HG03108 (cell line): ENCODE data around the gene SND1.
"Not testable (repeated sequence)": the region's sequence is repeated elsewhere in the genome, so short reads cannot be mapped to it uniquely, and the experiment has no call there.

Source experiments
- ATAC-seq: cut with Tn5 transposase; IDR thresholded peaks from one replicate; pipeline ENCODE4 v1.9.1; 2021; ENCODE audit warnings: moderate library complexity; ENCODE audit not compliant: unreplicated experiment

SND1 gene

DNA sequence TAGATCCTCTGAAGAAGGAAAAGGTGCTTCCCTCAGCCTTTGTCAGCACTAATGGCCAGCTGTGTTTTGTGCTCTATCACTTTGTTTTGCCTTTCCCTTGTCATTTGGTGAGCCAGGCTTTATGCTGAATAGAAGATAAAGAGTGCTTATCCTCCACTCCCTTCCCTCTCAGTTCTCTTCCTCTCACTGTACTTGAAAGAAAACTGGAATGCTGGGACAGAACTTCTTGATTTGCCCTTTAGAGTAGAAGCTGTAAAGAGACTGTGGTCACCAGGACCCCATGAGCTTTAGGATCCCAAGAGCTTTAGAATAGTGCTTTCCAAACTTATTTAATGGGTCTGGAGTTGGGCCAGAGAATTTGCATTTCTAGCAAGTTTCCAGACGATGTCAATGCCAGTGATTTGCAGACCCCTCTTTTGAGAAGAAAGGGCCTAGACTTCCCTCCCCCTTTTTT is 297.8 kb downstream of the SND1 start:
- no peak for ATAC-seq

DNA sequence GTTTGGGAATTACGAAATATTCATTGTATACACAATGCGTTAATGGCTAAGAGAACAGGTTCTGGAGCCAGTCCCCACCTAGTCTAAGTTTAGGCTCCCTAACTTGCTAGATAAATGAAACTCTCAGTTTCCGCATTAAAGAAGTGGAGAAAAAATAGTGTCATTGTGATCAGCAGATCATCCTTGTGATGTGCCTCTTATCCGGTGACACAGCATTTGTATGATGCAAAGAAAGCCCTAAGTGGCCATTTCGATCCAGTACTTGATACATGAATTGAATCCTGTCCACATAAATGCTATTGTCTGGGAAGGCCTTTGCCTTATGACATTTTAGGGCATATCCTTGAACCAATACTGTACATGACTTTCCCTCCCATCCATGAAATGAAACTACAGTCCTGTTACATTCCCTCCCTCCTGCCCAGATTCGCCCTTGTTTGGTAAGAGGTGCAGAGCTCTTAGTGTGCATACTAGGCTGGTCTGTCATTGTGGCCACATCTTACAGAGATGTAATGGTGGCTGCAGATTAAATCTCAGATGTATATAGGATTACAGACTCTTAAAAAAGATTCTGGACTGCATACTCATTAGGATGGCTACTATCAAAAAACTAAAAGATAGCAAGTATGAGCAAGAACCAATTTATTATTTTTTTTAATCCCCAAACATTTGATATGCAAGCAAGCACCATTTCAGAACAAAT is 298.4 kb downstream of the SND1 start:
- no peak for ATAC-seq

DNA sequence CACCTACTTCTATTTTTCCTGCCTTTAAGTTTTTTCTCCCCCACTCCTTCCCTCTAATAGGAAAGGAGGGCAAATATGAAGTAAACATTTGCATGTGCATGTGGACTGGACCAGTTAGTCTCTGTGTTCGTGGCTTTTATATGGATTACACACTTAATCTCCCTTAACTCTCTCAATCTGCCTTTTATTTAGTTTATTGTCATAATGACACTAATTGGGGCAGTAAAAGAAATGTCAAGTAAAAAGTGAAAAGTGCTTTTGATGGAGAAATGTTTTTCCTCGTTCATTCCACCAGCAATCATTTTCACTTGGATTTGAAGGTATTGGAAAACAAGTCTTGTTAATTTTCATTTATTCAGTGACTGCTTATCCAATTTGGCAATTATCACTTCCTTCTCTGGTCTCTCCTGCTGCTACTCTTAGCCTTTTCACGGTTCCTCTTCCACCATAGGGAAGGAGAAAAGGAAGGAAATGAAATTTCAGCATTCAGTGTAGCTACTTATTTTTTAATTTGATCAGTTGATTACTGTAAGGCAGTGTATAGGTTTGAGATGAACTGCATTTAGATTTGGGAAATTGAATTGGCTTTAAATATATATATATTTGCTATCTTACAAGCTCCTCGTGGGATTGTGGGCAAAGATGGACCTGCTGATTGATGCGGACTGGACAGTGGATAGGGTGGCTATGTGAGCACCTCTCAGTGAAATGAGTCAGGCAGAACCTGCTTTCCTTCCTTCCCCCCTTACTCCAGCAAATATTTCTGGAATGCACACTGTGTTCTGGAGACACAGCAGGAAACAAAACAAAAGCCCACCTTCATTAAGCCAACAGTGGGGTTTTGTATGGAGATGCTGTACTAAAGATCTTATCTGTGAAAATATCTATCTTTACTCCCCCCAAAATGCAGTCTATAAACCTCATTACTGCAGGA is 301.7 kb downstream of the SND1 start:
- ATAC-seq, result no peak

DNA sequence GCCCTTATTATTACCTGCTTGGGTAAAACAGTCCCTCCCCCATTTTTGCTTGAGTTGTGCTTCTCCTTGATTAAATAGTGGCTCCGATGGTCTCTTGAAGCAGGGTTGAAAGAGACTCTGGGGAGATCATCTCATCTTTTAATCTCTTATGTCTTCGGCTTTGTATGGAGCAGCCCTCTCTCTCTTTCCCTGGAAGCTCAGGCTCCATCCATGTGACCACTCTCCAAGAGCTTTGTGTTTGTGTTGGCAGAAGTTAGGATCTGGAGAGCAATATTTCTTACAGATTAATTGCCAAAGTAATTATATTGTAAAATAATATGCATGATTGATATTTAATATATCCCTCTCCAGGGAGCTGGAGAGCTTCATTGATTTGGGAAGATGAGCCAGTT is 302.4 kb downstream of the SND1 start:
- no peak for ATAC-seq

DNA sequence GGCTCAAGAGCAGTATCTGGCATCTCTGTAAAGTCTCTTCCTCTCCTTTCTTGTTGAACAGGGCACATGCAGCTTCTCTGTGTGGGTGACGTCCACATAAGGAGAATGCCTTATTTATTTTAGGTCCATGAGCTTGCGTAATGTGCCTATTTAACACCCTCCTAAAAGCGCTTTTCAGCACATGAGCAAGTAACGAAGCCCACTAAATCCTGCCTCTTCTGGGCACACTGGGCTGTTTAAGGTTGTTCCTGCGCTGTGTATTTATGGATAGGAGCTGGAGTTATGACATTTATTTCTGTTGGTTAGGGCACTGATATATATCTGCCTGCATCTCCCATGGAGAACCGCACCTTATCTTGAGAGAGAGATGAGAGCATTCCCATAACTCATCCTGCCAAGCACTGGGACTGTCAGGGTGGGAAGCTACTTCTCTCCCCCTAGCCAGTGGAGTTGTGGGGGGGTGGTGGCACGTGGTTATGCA is 303.1 kb downstream of the SND1 start:
- ATAC-seq, result no peak

DNA sequence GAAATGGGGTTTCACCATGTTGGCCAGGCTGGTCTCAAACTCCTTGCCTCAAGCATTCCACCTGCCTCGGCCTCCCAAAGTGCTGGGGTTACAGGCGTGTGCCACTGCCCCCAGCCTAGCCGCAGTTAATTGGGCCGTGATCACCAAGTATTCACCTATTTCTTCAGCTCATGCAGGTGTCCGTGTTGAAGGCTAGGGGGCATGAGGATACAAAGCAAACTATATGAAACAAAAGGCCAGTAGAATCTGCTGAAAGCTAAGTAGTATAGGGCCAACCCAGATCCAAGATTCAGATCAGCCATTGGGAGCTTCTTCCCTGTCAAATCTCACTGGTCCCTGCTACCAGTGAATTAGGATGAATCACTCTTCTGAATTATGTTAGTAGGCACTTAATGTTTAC is 305.9 kb downstream of the SND1 start:
- ATAC-seq, result no peak

DNA sequence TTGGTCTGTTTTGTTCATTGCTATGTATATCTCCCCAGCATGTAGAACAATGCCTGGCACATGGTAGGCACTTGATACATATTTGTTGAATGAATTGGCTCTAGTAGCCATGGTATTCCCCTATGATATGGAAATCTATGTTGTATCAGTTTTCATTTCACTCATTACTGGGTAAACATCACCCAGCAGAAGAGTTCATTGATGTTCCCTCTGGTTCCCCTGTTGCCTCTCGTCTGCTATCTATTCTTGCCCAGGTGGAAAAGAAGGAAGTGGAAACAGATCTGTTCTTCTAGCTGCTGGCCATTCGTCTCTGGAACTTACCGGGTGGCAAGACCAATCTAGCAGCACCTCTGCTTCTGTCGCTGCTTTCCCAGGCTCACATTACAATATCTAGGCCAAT is 307.8 kb downstream of the SND1 start:
- no peak for ATAC-seq

DNA sequence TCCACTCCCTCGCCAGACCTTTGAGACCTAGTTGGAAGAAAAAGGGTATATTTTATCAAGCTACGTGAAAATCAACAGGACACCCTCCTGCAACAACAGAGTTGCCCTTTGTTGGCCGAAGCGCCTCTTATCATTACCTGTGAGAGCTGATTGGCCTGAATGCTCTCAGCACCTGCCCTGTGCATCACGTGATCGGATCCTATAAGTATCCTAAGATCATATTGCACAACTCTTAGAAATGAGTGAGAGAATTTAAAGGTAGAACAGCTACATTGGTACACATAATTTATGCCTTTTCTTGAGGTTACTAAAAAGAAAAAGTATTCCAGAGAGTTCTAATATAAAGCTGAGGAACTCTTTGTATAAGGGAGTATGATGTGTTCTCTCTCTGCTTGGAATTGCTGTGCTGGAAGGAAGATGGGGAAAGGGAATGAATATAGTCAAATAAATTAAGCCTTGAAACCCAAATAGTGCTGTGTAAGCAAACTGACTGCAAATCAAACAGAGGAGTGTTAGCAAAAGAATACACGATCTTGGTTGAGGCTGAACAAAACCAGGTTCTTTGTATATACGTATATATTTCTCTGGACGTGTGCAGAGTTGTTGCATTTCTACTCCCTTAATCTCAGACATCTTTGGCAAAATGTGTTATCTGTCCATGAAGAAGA is 309.9 kb downstream of the SND1 start:
- ATAC-seq, result no peak

DNA sequence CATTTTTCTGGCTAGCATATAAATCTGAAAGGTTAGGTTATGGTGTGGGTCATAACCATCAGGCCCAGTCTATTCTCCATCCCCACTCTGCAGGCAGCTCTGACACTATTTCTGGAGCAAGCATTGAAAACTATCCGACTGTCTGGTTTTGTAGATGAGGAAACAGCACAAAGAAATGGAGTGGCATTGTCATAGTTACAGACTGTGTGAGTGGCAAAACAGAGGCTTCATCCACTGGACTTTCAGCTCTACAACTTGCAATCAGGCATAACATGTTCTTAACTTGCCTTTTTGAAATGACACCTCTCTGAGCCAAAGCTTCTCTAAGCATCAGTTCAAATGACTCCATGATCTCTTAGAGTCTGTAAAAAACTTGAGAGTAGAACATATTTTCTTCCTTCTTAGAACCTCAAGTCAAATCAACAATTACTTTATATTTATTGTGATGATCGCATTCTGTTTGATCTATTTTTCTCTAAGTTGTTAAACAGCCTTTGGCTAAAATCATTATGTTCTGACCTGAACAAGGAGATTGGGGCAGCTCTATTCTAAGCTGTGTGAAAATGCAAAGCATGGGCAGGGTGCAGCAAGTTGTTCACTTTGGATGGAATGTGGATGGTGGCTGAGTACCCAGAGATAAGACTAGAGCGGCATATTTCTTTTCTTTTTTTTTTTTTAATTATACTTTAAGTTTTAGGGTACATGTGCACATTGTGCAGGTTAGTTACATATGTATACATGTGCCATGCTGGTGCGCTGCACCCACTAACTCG is 310.8 kb downstream of the SND1 start:
- no peak for ATAC-seq

DNA sequence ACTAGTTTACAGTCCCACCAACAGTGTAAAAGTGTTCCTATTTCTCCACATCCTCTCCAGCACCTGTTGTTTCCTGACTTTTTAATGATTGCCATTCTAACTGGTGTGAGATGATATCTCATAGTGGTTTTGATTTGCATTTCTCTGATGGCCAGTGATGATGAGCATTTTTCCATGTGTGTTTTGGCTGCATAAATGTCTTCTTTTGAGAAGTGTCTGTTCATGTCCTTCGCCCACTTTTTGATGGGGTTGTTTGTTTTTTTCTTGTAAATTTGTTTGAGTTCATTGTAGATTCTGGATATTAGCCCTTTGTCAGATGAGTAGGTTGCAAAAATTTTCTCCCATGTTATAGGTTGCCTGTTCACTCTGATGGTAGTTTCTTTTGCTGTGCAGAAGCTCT is 311.9 kb downstream of the SND1 start:
- ATAC-seq, result not testable (repeated sequence)

DNA sequence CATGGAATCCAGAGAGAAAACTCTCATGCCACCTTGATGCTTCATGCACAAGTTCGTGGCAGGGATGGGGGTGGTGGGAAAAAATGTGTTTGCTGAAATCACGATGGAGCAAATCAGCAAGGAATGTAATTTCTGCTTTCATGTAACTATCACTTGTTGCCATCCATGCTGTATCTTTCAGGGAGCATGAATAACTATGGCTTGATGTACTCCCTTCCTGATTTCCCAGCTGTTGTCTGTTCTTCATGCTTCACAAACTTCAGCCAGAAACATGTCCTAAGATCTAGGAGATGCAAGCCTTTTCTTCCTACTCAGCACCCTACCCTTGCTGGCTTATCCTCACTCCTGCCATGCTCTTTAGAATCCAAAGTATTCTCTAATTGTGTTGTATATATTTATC is 315.3 kb downstream of the SND1 start:
- ATAC-seq, result no peak

DNA sequence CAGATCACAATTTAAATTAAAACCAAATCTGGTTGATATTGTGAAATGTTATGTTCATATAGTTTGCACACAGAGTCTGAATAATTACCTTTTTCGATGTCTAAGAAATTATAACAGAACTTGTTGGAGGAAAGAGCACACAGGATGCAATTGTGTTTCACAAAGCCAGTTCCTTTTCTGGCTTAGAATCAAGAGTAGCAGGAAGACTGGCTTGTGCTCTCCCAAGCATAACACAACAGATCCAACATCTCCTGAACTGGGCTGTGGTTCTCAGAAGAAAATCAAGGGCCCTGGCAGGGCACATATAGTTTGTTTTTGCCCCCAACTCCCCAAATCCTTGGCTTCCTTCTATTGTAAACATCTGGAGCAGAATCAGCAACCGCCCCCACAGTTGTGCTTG is 316.6 kb downstream of the SND1 start:
- ATAC-seq, result no peak

DNA sequence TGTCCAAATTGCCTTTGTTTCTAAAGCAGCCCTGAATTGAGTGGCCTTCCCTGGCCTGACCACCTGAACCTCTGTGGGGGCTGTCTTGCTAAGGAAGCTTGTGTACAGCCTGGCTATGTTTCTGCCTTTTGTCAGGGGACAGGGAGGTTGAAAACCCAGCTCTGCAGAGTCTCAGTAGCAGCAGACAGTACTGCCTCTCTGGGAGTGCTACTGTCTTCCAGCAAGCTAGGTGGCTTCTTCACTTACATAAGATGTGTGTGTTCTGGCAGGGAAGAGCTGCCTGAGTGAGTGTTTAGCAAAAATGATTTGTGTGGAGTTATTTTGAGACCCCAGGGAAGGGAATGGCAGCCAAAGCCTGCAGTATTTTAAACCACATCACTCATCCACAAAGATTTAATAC is 321.8 kb downstream of the SND1 start:
- ATAC-seq, result no peak

DNA sequence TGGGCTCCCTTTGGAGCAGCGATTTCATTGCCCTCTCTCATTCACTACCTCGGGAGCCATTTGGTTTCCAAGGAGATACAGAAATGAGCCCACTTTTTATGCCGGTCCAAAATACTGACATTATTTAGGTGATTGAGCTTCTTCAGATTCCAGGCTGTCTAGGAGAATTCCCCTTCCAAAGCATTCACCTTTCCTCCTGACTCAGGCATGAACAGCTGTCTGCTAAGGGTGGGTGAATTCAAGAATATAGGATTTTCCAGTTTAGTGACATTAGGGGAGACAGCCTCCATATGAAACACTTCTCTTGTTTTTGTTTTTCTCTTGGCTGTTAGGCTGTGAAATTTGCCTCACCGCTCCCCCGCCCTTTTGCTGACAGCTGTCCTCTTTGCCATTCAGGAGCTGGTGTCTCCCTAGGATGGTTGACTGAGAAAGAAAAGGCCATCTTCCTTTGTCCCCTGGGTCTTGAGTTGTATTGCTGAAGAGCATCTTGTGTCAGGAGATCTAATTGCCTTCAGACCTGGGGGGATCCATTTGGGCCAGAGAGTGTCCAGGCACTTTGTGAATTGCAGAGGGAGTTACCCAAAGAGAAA is 322.5 kb downstream of the SND1 start:
- ATAC-seq, result no peak

DNA sequence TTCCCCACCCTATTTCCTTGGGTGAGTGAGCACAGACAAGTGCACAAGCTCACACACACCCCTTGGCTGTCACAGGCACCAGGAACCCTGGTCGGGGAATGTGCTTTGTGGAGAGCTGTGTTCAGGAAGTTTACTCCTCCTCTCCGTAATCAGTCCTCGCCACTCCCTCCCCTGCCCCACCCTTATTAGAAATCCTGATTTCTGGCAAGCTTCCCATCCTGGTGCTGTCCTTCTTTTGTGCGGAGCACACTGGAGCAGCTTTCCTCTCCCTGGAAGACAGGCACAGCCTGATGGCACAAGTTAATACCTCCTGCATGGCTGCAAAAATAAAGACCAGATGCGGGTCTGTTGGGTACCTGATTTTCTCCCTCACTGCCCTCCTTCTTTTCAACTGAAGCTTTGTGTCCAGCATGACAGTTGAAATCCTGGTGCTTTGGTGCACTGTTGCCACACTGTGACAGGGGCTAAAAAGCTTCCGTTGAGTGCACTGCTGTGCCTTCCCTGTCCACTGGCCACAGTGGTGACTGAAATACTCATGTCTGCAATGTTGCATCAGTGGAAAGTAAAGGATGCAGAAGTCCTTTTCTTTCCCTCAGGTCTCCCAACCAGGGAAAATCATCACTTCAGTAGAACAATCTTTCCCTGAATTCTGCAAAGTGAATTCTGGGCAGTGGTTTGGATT is 324.2 kb downstream of the SND1 start:
- no peak for ATAC-seq

DNA sequence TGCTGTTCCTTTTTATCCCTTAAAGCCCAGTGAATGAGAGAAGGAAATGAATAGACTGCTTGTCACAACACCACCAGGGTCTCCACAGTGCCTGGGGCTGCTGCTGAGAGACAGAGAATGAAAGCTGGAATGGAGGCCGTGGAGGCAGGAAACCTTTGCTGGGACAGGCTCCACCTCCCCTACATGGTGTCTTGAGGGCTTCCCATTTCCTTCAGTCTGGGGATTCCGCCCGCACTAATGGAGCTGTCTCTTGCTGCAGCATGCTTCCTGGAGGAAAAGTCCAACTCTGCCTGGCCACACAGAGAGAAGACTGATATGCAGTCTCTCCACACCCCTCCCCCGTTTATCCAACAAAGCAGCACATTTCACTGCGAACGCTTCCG is 324.7 kb downstream of the SND1 start:
- ATAC-seq, result no peak

DNA sequence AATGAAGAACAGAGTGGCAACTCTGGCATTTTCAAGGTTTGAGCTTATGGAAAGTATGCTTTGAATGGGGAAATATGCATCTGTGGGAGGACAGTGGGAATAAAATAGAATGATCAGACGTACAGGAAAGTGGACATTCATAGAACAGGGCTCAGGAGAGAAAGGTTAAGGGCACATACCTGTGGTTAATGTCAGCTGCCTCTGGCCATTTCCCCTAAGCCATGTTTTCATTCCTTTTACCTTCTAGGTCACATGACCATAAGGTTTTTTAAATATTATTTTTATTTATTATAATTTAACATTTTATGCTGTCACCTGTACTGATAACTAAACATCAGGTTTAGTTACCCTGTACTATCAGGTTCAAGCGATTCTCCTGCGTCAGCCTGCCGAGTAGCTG is 326.4 kb downstream of the SND1 start:
- no peak for ATAC-seq

DNA sequence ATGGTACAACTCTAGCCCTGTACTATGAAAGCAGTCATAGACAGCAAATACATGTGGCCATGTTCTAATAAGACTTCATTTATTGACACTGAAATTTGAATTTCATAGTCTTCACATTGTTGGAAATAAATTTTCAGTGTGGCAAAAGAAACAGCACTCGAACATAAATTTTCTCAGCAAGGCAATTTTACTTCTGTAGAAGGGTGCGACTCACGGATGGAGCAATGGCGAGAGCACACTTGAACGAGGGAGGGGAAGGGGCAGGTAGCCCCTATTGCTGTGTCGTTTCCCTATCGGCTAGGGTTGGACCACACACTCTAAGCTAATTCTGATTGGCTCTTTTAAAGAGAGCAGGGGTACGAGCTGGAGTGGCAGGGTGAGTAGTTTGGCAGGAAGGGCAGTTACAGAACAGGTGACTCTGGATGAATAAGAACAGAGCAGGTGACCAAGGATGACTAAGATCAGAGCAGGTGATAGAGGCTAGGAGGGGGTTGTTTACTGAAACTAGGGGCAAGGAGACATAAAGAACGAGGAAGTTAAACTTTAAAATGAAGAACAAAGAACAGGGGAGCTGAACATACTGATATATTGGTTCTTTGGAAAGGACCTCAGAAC is 327.2 kb downstream of the SND1 start:
- ATAC-seq, result no peak

DNA sequence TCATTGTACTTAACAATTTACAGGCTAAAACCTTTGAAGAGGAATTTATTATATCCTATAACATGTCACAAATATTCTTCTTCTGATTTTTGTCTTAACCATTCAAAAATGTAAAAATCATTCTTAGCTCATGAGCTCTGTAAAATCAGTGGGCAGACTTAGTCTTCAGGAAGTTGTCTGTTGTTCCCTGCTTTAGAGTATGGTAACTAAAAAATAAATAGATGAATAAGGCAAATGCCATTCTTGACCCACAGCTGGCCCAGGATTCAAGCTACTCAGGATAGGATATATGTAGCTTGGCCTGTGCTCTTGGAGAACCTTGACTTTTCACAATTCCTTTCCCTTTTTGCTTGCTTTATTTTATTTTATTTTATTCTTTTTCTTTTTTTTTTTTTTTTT is 327.7 kb downstream of the SND1 start:
- ATAC-seq, result no peak
